Smooth muscle cell (in vitro differentiated cells): ENCODE measurements around the gene ARHGAP28. TPM values are rescaled to one million over a fixed set of nuclear protein-coding genes. Genes with fewer than 3 reads are reported as not detected.

Experiments
- DNase-seq: peaks from one replicate; lab custom pipeline; 2025; ENCODE audit not compliant: unreplicated experiment; lab: John Stamatoyannopoulos, UW
- H2AFZ ChIP-seq: fragments of 200-600 bp; sonication (generic); 2 replicates; pipeline ENCODE4 v1.6.0; 2016; ENCODE audit warnings: antibody characterized with exemption, low read depth, mild to moderate bottlenecking
- H3F3A ChIP-seq: fragments of 200-600 bp; sonication (generic); 2 replicates; pipeline ENCODE4 v1.6.0; 2017; ENCODE audit warnings: antibody characterized with exemption, low read depth
- H3K27ac ChIP-seq: fragments of 200-600 bp; sonication (generic); 2 replicates; pipeline ENCODE4 v1.5.1; 2016; ENCODE audit warnings: low read depth, mild to moderate bottlenecking
- H3K27me3 ChIP-seq: fragments of 200-600 bp; sonication (generic); 2 replicates; pipeline ENCODE4 v1.6.1; 2016; ENCODE audit warnings: low read depth, mild to moderate bottlenecking
- H3K36me3 ChIP-seq: fragments of 200-600 bp; sonication (generic); 2 replicates; pipeline ENCODE4 v1.5.1; 2016; ENCODE audit warnings: low read depth
- H3K4me1 ChIP-seq: fragments of 200-600 bp; sonication (generic); 2 replicates; pipeline ENCODE4 v1.5.1; 2016; ENCODE audit warnings: low read depth
- H3K4me2 ChIP-seq: fragments of 200-600 bp; sonication (generic); 2 replicates; pipeline ENCODE4 v1.6.0; 2016; ENCODE audit warnings: mild to moderate bottlenecking
- H3K4me3 ChIP-seq: fragments of 200-600 bp; sonication (generic); 2 replicates; pipeline ENCODE4 v1.5.1; 2016; ENCODE audit warnings: mild to moderate bottlenecking
- H3K79me2 ChIP-seq: fragments of 200-600 bp; sonication (generic); 2 replicates; pipeline ENCODE4 v1.6.0; 2016; ENCODE audit warnings: low read depth, mild to moderate bottlenecking
- H3K9ac ChIP-seq: fragments of 200-600 bp; sonication (generic); 2 replicates; pipeline ENCODE4 v1.6.0; 2016; ENCODE audit warnings: low read depth
- H3K9me3 ChIP-seq: fragments of 200-600 bp; sonication (generic); replicated peaks from 2 replicates; pipeline ENCODE4 v1.5.1; 2016; ENCODE audit warnings: low read depth
- H4K20me1 ChIP-seq: fragments of 200-600 bp; sonication (generic); 2 replicates; pipeline ENCODE4 v1.6.0; 2016; ENCODE audit warnings: low read depth
- CTCF ChIP-seq: fragments of 200-600 bp; sonication (generic); IDR thresholded peaks from 2 replicates; pipeline ENCODE4 v1.5.1; 2017; ENCODE audit warnings: borderline replicate concordance, mild to moderate bottlenecking, antibody characterized with exemption; ENCODE audit not compliant: insufficient read depth, poor library complexity, severe bottlenecking
- WGBS: methylation state at CpG from one replicate; pipeline ENCODE4 v1.1.7; 2016; ENCODE audit warnings: low lambda C conversion rate; 5-methylcytosine and 5-hydroxymethylcytosine counted together
- polyA plus RNA-seq: library from polyadenylated mRNA; unstranded; fragments of >200 nt; fragmentation: Nextera tagmentation; extraction: Ambion mirVana; gene quantifications from 2 replicates; pipeline ENCODE4 v1.2.1, GENCODE V29; 2016
- total RNA-seq: library from RNA; depleted of rRNA; stranded (reverse); fragments of >200 nt; gene quantifications from 2 replicates; pipeline ENCODE4 v1.2.3, GENCODE V29; 2014

ARHGAP28 gene
- total and polyA plus RNA-seq, 2 experiments from 2014 or later: 16.2 to 27.7 TPM

GRCh38 chr18:6683112-6683876 lies 46.2 kb upstream of the ARHGAP28 start:
- H3K9me3 ChIP-seq: no peaks in the 10 kb centered on the region
- no peaks in the 10 kb centered on the region for H3K4me1 ChIP-seq
- no peak overlapping the region for H3K4me2 ChIP-seq
- no peaks in the 10 kb centered on the region for H3K27me3 ChIP-seq
- no peak for TF ChIP-seq CTCF
- no peak overlapping the region for H3K27ac ChIP-seq
- H3K9ac ChIP-seq: no peak overlapping the region
- no peak for DNase-seq
- H3K79me2 ChIP-seq: no peaks in the 10 kb centered on the region
- H2AFZ ChIP-seq: no peak overlapping the region
- no peaks in the 10 kb centered on the region for H3K36me3 ChIP-seq
- H4K20me1 ChIP-seq: no peaks in the 10 kb centered on the region
- H3F3A ChIP-seq: no peaks in the 10 kb centered on the region
- WGBS: 89% methylated on average over 25 of the region's 25 CpGs
- H3K4me3 ChIP-seq: no peak overlapping the region

- Histone ChIP-seq H2AFZ (no peak overlapping the region), H3K36me3 (no peaks in the 10 kb centered on the region), H4K20me1 (no peaks in the 10 kb centered on the region), H3K4me2 (no peak overlapping the region), H3K4me1 (no peaks in the 10 kb centered on the region), H3F3A (no peaks in the 10 kb centered on the region), H3K27ac (no peak overlapping the region), H3K4me3 (no peak overlapping the region), H3K79me2 (no peaks in the 10 kb centered on the region), H3K27me3 (no peaks in the 10 kb centered on the region), H3K9ac (no peak overlapping the region), H3K9me3 (no peaks in the 10 kb centered on the region)
- no peak for TF ChIP-seq CTCF
- DNase-seq: no peak
Measured at GRCh38 chr18:6687676-6688075, 41.8 kb upstream of the ARHGAP28 start.

- WGBS: 93% methylated on average over 1 of the region's 1 CpG
- Histone ChIP-seq H3K9me3 (no peaks in the 10 kb centered on the region), H3K4me1 (no peaks in the 10 kb centered on the region), H3K79me2 (no peaks in the 10 kb centered on the region), H3K9ac (no peak overlapping the region), H3K4me3 (no peak overlapping the region), H3K4me2 (no peak overlapping the region), H4K20me1 (no peaks in the 10 kb centered on the region), H3K36me3 (no peaks in the 10 kb centered on the region), H2AFZ (no peak overlapping the region), H3F3A (no peaks in the 10 kb centered on the region), H3K27ac (no peak overlapping the region), H3K27me3 (no peaks in the 10 kb centered on the region)
- TF ChIP-seq CTCF: no peak
- no peak for DNase-seq
Measured at GRCh38 chr18:6708890-6709289, 20.6 kb upstream of the ARHGAP28 start.

- H3K9me3 ChIP-seq: no peaks in the 10 kb centered on the region
- H3K9ac ChIP-seq: no peak overlapping the region
- no peak for DNase-seq
- H3F3A ChIP-seq: peaks cover 5% of the 10 kb centered on the region
- TF ChIP-seq CTCF: no peak
- no peaks in the 10 kb centered on the region for H3K36me3 ChIP-seq
- no peaks in the 10 kb centered on the region for H3K27me3 ChIP-seq
- WGBS: 100% methylated on average over 1 of the region's 1 CpG
- no peaks in the 10 kb centered on the region for H3K79me2 ChIP-seq
- H3K4me1 ChIP-seq: no peaks in the 10 kb centered on the region
- H3K27ac ChIP-seq: no peak overlapping the region
- H2AFZ ChIP-seq: no peak overlapping the region
- no peak overlapping the region for H3K4me3 ChIP-seq
- H4K20me1 ChIP-seq: no peaks in the 10 kb centered on the region
- H3K4me2 ChIP-seq: no peak overlapping the region
Measured at GRCh38 chr18:6711467-6711866, 18.0 kb upstream of the ARHGAP28 start.
